ENCODE data around the gene CFAP74.

Gene CFAP74

GRCh38 chr1:1914101-1914970, 89.2 kb downstream of the CFAP74 start:
- no peak for DNase-seq

DNA sequence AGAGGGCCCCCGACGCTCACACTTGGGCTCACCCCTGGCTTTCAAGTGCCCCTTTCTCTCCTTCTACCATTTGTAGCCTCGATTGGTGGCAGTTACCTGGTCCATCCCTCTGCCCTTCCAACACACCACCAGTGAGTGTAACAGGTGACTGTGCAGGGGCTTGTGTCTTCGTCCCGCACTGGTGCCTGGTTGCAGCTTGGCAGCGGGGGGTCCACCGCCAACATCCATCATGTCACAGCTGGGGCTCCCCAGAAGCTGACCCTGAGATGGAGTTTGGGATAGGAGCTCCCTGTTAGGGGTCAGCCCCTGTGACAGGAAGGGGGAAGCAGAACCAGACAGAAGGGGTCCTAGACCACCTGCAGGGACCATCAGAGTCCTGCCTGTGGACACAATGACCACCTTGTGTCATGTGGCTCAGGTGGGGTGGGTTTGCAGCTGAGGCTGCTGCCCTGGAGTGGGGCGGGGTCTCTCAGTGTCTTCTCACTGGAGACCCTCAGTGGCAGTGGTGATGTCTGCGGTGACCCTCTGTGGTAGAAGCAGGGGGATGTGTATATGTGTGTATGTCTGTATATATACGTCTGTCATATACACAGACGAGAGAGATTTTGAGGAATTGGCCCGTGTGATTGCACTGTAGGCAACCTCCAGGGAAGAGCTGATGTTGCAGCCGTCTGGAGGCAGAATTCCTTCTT, 92.1 kb downstream of the CFAP74 start:
- no peak for DNase-seq

GRCh38 chr1:1910651-1911331, 92.8 kb downstream of the CFAP74 start:
- DNase-seq, result no peak

DNA sequence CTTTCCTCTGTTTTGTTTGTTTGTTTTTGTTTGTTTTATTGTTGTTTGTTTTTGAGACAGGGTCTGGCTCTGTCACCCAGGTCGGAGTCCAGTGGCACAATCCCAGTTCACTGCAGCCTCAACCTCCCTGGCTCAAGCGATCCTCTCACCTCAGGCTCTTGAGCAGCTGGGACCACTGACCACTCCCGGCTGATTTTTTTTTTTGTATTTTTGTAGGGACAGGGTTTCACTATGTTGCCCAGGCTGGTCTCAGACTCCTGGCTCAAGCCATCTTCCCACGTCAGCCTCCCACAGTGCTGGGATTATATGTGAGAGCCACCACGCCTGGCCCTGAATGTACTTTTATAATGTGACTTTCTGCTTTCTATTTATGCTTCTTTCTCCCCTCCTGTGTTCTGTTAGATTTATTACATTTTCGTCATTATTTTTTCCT, 93.5 kb downstream of the CFAP74 start:
- DNase-seq, result no peak

DNA sequence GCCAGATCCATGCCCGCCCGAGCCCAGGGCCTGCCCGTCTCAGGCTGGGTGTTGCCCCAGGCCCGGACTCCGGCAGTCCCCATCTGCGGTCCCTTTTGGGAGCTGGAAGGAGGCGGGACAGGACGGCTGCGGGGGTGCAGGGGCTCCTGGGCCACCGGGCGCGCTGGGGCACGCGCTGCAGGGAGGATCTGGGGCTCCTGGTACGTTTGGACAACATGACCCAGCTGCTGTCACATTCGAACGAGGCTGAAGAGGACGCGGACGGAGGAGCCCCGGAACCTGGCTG, 95.1 kb downstream of the CFAP74 start:
- DNase-seq, result no peak

DNA sequence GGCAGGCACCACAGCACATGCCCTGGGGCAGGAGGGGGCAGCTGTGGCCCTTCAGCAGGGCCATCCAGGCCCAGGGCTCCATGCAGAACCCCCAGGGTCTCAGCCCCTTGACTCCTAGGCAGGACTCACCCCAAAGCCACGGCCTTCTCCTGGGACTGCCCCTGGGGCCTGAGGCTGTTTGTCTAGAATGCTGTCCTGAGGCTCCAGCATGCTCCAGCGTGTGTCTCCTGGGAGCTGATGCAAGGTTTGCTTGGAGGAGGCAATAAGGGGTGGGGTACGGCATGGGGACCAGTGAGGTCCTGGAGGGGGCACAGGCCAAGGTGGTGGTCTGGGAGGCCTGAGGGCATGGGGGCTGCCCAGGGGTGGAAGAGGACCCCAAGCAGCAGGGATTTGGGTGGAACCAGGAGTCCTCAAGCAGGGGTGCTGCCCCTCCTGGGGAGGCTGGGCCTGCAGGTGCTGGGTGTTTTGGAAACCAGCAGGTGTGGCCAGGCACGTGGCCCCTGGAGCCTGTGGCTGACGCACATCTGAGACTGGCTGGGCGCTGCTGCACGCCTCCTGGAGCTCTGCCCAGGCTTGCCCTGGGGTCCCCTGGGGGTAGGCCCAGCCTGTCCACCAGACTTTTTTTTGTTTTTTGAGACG, 96.4 kb downstream of the CFAP74 start:
- no peak for DNase-seq

- peak in 1 of 2 experiments; percentile 31 for DNase-seq
Observed at GRCh38 chr1:1906185-1907097, 97.1 kb downstream of the CFAP74 start.

GRCh38 chr1:1903224-1903623, 100.4 kb downstream of the CFAP74 start:
- DNase-seq, result no peak

DNA sequence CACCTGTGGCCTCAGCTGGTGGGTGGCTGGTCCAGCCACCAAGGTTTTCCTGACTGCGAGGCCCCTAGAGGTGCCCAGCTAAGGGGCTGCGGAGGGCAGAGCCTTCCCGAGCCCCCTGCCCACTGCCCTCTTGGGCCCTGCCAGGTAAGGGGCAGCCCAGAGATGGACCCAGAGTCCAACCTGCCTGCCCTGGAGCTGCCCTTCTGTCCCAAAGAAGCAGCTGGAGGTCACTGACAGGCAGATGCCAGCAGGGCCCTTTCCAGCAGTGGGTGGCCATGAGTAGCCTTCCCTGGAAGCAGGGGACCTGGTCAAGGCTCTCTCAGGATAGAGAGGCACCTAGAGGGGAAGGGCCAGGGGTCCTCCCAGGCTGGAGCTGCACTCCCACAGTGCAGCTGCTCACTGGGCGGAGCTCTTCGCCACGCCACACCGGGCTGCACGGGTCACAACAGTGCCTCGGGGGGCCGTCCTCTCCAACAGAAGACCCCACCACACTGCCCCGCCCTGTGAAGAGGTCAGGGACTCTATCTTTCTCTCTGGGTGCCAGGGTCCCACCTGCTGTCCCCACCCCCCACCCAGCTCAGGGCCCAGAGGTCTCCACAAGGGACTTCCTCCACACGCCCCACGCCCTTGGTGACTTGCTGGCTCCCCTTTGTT, 101.8 kb downstream of the CFAP74 start:
- DNase-seq, result no peak

GRCh38 chr1:1900883-1901640, 102.5 kb downstream of the CFAP74 start:
- no peak for DNase-seq

DNA sequence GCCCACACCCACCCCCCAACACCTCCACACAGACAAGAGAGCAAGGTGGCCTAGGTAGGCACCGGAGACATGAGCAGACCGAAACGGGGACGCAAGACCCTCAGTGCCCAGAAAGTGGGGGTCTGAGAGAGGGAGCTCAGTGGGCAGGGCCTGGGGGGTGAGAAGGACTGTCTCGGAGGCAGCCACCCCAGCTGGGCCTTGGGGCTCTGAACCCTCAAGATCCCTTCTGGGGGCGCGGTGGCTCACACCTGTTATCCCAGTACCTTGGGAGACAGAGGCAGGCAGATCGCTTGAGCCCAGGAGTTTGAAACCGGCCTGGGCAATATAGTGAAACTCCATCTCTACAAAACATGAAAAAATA, 103.6 kb downstream of the CFAP74 start:
- DNase-seq, result no peak

GRCh38 chr1:1899266-1899966, 104.2 kb downstream of the CFAP74 start:
- DNase-seq, result no peak

GRCh38 chr1:1898246-1898933, 105.2 kb downstream of the CFAP74 start:
- DNase-seq, result no peak

- DNase-seq, result no peak
Observed at GRCh38 chr1:1895456-1896336, 107.9 kb downstream of the CFAP74 start.

- DNase-seq, result no peak
Observed at GRCh38 chr1:1895060-1895418, 108.5 kb downstream of the CFAP74 start.

- DNase-seq, result no peak
Observed at GRCh38 chr1:1894354-1895059, 109.1 kb downstream of the CFAP74 start.

GRCh38 chr1:1893997-1894353, 109.6 kb downstream of the CFAP74 start:
- no peak for DNase-seq

GRCh38 chr1:1893291-1893985, 110.1 kb downstream of the CFAP74 start:
- no peak for DNase-seq
